Spleen (tissue), 11 donors: Measurements from ENCODE around the gene GMDS. TPM values are rescaled to one million over a fixed set of nuclear protein-coding genes. Genes with fewer than 3 reads are reported as not detected.

ENCODE experiments used
- DNase-seq: peaks from one replicate; pipeline ENCODE4 v3.0.0-alpha.2; 2020
- H3K27ac ChIP-seq, 8 donors: fragments of 200-600 bp; sonication (generic) in 7 of 8; 1 replicate in 4 of 8; 2 replicates in 4 of 8; pipeline versions ENCODE4 v1.5.0 to v1.8.0; 2016 to 2021; ENCODE audit warnings: inconsistent platforms in 4 of 8, mild to moderate bottlenecking in 4 of 8, moderate library complexity in 1 of 8
- H3K27me3 ChIP-seq, 7 donors: fragments of 200-600 bp; sonication (generic) in 6 of 7; replicated peaks in 1 of 7; 1 replicate in 4 of 7; 2 replicates in 3 of 7; pipeline versions ENCODE4 v1.5.0 to v1.8.0; 2016 to 2021; ENCODE audit warnings: inconsistent platforms in 3 of 7, mild to moderate bottlenecking in 1 of 7
- H3K36me3 ChIP-seq, 6 donors: fragments of 200-600 bp; sonication (generic) in 5 of 6; 1 replicate in 4 of 6; 2 replicates in 2 of 6; pipeline versions ENCODE4 v1.5.0 to v1.8.0; 2016 to 2021; ENCODE audit warnings: inconsistent platforms in 2 of 6
- H3K4me1 ChIP-seq, 6 donors: fragments of 200-600 bp; sonication (generic) in 5 of 6; 1 replicate in 3 of 6; 2 replicates in 3 of 6; pipeline versions ENCODE4 v1.5.0 to v1.8.0; 2016 to 2021; ENCODE audit warnings: inconsistent platforms in 3 of 6
- H3K4me3 ChIP-seq, 8 donors: fragments of 200-600 bp; sonication (generic) in 7 of 8; 1 replicate in 4 of 8; 2 replicates in 4 of 8; pipeline versions ENCODE4 v1.5.0 to v1.8.0; 2016 to 2021; ENCODE audit warnings: inconsistent platforms in 4 of 8, mild to moderate bottlenecking in 4 of 8, moderate library complexity in 2 of 8
- H3K9me3 ChIP-seq, 8 donors: fragments of 200-600 bp; sonication (generic) in 7 of 8; 1 replicate in 4 of 8; 2 replicates in 4 of 8; pipeline versions ENCODE4 v1.5.0 to v1.8.0; 2016 to 2021; ENCODE audit warnings: inconsistent platforms in 4 of 8
- CTCF ChIP-seq, 11 experiments: fragments of 200-600 bp in 7 of 11; fragments of 450-650 bp in 4 of 11; sonication (generic) in 4 of 11; IDR thresholded peaks in 8 of 11; conservative IDR thresholded peaks in 3 of 11; 1 replicate in 7 of 11; 2 replicates in 4 of 11; pipeline versions ENCODE4 v1.4.0 to v1.8.0; 2016 to 2021; ENCODE audit warnings: antibody characterized with exemption in 11 of 11, inconsistent platforms in 4 of 11, mild to moderate bottlenecking in 1 of 11
- POLR2A ChIP-seq, 3 donors: fragments of 450-650 bp; IDR thresholded peaks; one replicate each; pipeline ENCODE4 v1.5.1; 2017; ENCODE audit warnings: antibody characterized with exemption in 3 of 3, mild to moderate bottlenecking in 1 of 3
- POLR2AphosphoS5 ChIP-seq, 3 donors: sonication (generic); formaldehyde crosslinking; IDR thresholded peaks; one replicate each; pipeline ENCODE4 v1.5.1; 2017; ENCODE audit warnings: antibody characterized with exemption in 3 of 3
- WGBS, 5 donors: extraction: QIAGEN DNeasy Blood & Tissue Kit in 3 of 5; methylation state at CpG; one replicate each; pipeline versions ENCODE4 v1.1.5 to v1.1.7; 2013 to 2018; 5-methylcytosine and 5-hydroxymethylcytosine counted together
- intact Hi-C: fragments of 100-400 bp; cut with DNase I; formaldehyde crosslinking; loops from one replicate; pipeline ENCODE4 v1.15.0; 2023; ENCODE audit warnings: low total_unique reads
- polyA plus RNA-seq, 3 donors: library from polyadenylated mRNA; stranded (reverse); fragments of 200-250 nt; gene quantifications; one replicate each; pipeline ENCODE4 v1.2.1, GENCODE V29; 2013
- total RNA-seq, 7 donors: library from RNA; depleted of rRNA in 3 of 7; stranded (reverse); fragments of >200 nt in 3 of 7; fragmentation: NEBNext Ultra II Directional in 4 of 7; extraction: Animal tissue kit (Norgen Biotek cat#: 25700) in 4 of 7; gene quantifications; one replicate each; pipeline versions ENCODE4 v1.1.0 to v1.2.1, GENCODE V29; 2016 to 2021
- donor health status: healthy with polysubstance abuse.
- donor health status: DM: no; HTN: no; CAD: no; lungs with moderate emphysema.
- donor health status: DM: no; HTN: no; CAD: no.
- donor health status: Bipolar disorder and iron deficiency.
- donor health status: healthy.
- donor health status: DM: no; HTN: no; CAD: no.
- donor health status: DM: yes; HTN: yes; CAD: no.

The GMDS gene
- total and polyA plus RNA-seq, 10 donors: 9.1 to 30.8 (median 17.7) TPM

- TF ChIP-seq CTCF (IDR thresholded peaks at IDR 0.05 in 8 of 11, conservative IDR thresholded peaks at IDR 0.05 in 3 of 11): no peak
- no peak for TF ChIP-seq POLR2A (IDR thresholded peaks at IDR 0.05)
- TF ChIP-seq POLR2AphosphoS5 (IDR thresholded peaks at IDR 0.05): no peak
- intact Hi-C loops: no loop called here
- WGBS, 5 donors: 74 to 82% (median 79%) methylated on average over 11 of the region's 11 CpGs
Measured at GRCh38 chr6:1893470-1894130, 351.8 kb downstream of the GMDS start.

GRCh38 chr6:1892716-1893115, 352.7 kb downstream of the GMDS start:
- Histone ChIP-seq H3K4me3 (no peak overlapping the region), H3K36me3 (no peaks in the 10 kb centered on the region), H3K9me3 (peaks cover 0 to 5% (median 0%) of the 10 kb centered on the region in 8 donors), H3K4me1 (no peaks in the 10 kb centered on the region), H3K27me3 (no peaks in the 10 kb centered on the region), H3K27ac (no peak overlapping the region)
- TF ChIP-seq POLR2AphosphoS5 (IDR thresholded peaks at IDR 0.05): no peak
- no peak for TF ChIP-seq POLR2A (IDR thresholded peaks at IDR 0.05)
- no peak for TF ChIP-seq CTCF (IDR thresholded peaks at IDR 0.05 in 8 of 11, conservative IDR thresholded peaks at IDR 0.05 in 3 of 11)
- no peak for DNase-seq
- 86 to 94% (median 93%) methylated on average over 6 of the region's 6 CpGs for WGBS, 5 donors
- intact Hi-C loops: no loop called here

More at GRCh38 chr6:1893470-1894130, 351.8 kb downstream of the GMDS start:
- no peak overlapping the region for H3K4me3 ChIP-seq
- no peak overlapping the region for H3K27ac ChIP-seq
- DNase-seq: no peak
- H3K27me3 ChIP-seq: no peaks in the 10 kb centered on the region
- H3K9me3 ChIP-seq: peaks cover 0 to 5% (median 0%) of the 10 kb centered on the region in 8 donors
- H3K4me1 ChIP-seq: no peaks in the 10 kb centered on the region
- no peaks in the 10 kb centered on the region for H3K36me3 ChIP-seq

- Histone ChIP-seq H3K4me3 (no peak overlapping the region), H3K27me3 (no peaks in the 10 kb centered on the region), H3K4me1 (no peaks in the 10 kb centered on the region), H3K36me3 (no peaks in the 10 kb centered on the region), H3K27ac (no peak overlapping the region), H3K9me3 (peaks cover 0 to 5% (median 0%) of the 10 kb centered on the region in 8 donors)
- TF ChIP-seq POLR2AphosphoS5 (IDR thresholded peaks at IDR 0.05) (no peak), POLR2A (IDR thresholded peaks at IDR 0.05) (no peak), CTCF (IDR thresholded peaks at IDR 0.05 in 8 of 11, conservative IDR thresholded peaks at IDR 0.05 in 3 of 11) (no peak)
- no peak for DNase-seq
- 76 to 83% (median 80%) methylated on average over 2 of the region's 2 CpGs for WGBS, 5 donors
- intact Hi-C loops: no loop called here
Measured at GRCh38 chr6:1890987-1891386, 354.4 kb downstream of the GMDS start.

- TF ChIP-seq CTCF (IDR thresholded peaks at IDR 0.05 in 8 of 11, conservative IDR thresholded peaks at IDR 0.05 in 3 of 11) (no peak), POLR2AphosphoS5 (IDR thresholded peaks at IDR 0.05) (no peak), POLR2A (IDR thresholded peaks at IDR 0.05) (no peak)
- Histone ChIP-seq H3K4me1 (no peaks in the 10 kb centered on the region), H3K4me3 (no peak overlapping the region), H3K36me3 (no peaks in the 10 kb centered on the region), H3K27me3 (no peaks in the 10 kb centered on the region), H3K27ac (no peak overlapping the region), H3K9me3 (peaks cover 0 to 5% (median 0%) of the 10 kb centered on the region in 8 donors)
- WGBS, 5 donors: 71 to 82% (median 77%) methylated on average over 8 of the region's 8 CpGs
- intact Hi-C loops: no loop called here
- no peak for DNase-seq
Measured at GRCh38 chr6:1890071-1890470, 355.3 kb downstream of the GMDS start.
